GM12801 (cell line): ENCODE measurements around the gene RGS11.

Experiments used
- TF ChIP-seq, protein P1 (sequence below): IDR thresholded peaks from one replicate; pipeline ENCODE4 v1.5.1; 2011; ENCODE audit warnings: control low read depth; ENCODE audit not compliant: insufficient read length; ENCODE audit errors: extremely low read depth

RGS11 gene

DNA sequence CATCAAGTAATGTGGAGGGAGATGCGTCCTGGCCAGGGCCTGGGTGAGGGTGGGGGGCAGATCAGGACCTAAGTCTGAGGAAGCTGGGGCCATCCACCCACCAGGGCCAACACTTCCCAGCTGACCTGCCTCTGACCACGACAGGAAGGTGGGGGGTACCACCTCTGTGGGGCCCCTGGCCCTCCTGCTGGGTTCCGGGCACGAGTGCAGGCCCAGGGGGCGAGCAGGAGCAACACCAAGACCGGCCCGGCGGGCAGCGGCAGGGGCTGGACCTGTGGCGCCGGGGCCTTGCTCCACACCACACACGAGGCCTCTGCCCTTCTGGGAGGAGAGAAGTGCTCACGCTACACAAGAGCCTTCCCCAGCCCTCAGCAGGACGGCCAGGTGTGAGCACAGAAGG is 20.5 kb upstream of the RGS11 start:
- TF ChIP-seq, protein P1, sequence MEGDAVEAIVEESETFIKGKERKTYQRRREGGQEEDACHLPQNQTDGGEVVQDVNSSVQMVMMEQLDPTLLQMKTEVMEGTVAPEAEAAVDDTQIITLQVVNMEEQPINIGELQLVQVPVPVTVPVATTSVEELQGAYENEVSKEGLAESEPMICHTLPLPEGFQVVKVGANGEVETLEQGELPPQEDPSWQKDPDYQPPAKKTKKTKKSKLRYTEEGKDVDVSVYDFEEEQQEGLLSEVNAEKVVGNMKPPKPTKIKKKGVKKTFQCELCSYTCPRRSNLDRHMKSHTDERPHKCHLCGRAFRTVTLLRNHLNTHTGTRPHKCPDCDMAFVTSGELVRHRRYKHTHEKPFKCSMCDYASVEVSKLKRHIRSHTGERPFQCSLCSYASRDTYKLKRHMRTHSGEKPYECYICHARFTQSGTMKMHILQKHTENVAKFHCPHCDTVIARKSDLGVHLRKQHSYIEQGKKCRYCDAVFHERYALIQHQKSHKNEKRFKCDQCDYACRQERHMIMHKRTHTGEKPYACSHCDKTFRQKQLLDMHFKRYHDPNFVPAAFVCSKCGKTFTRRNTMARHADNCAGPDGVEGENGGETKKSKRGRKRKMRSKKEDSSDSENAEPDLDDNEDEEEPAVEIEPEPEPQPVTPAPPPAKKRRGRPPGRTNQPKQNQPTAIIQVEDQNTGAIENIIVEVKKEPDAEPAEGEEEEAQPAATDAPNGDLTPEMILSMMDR = no peak

GRCh38 chr16:293043-293775 is 17.5 kb upstream of the RGS11 start:
- TF ChIP-seq, protein P1 = no peak

DNA sequence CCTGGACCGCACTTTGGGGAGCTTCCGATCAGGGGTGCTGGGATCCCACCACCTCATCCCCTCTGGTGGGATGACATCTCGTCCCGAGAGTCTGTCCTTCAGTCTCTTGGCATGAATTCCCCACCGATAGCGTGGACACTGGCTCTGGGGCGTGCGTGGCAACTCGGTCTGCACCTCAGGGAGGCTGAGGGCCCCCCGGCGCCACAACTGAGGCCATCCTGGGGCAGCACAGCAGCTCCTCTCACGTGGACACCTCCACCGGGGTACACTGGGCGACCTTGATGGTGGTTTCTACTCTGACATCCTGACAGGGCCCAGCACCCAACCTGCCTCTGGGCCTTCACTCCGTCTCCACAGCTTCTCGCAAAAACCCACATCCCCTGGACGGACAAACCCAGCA is 15.8 kb upstream of the RGS11 start:
- TF ChIP-seq, protein P1 = no peak

DNA sequence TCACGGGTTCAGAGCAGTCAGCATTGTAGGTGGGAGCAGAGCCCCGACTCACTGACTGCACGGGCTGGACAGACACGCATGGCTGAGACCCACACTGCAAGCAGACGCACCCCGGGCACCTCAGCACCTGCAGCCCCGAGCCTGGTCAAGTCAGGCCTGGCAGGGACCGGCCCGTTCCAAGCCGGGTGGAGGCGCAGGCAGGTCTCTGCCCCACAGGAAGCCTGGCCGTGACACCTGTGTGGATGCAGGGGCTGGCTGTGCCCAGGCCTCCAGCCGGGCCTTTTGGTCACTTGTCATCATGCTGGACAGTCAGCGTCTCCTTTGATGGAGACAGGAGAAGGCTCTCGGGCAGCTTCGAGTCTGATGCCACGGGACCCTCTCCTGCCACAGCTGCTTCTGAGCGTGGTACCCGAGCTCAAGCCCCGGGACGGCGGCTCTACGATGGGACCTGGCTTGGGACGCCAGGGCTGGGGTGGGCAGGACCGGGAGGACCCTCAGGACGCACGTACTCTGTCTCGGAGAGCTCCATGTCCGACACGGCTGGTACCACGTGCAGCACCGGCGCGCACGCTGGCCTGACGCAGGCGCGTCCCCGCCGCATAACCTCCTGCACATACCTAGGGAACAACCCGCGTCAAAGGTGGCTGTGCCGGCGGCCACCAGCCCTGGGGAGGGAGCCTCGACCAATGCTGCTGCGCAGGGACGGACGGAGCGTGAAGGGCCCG is 15.1 kb upstream of the RGS11 start:
- TF ChIP-seq, protein P1 = no peak

- TF ChIP-seq, protein P1 = no peak
Measured at GRCh38 chr16:290015-290680, 14.4 kb upstream of the RGS11 start.

DNA sequence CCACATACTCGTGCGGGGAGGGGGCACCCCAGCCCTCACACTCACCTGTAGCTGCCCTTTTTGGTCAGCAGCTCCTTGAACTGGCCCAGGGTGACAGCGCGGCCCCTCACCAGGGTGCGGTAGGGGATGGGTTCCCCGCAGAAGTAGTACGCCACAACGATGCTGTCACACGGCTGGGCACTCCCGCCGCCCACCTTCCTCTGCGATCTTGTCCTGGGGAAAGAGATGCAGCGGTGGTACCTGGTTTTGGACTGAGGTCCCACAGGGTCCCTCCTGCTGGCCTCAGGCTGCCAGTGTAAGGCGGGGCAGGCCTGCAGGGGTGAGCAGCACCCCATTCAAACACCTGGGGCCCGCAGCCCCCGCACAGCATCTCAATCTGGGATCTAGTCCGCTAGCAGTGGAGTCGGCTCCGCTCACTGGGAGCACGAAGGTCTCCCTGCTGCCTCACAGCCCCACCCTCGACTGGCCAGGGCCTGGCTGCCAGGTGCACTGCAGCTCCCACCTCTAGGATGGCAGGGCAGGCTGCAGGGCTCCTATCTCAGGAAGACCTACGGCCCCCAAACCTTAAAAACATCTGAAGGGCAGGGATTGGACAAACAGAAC is 13.8 kb upstream of the RGS11 start:
- TF ChIP-seq, protein P1 = no peak
